ENCODE data around the gene RPS3A.
"Not testable (repeated sequence)": the region's sequence is repeated elsewhere in the genome, so short reads cannot be mapped to it uniquely, and the experiment has no call there.

The RPS3A gene

DNA sequence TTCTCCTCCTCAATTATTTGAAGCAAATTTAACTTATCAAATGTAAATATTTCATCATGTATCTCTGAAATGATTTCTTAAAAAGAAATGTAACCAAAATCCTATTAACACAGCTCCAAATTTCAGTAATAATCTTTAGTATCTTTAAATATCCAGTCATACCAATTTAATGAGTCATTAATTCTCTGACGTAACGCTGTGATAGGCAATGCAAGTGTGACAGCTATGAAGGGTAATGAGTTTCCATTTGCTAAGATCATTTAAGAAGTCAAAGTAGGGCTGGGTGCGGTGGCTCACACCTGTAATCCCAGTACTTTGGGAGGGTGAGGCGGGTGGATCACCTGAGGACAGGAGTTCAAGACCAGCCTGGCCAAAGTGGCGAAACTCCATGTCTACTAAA lies 15.6 kb downstream of the RPS3A start:
- DNase-seq (ENCODE audit: low read depth) = no peak

- no peak for DNase-seq (ENCODE audit: low read depth)
Measured at GRCh38 chr4:151117371-151117962, 18.0 kb downstream of the RPS3A start.

GRCh38 chr4:151129796-151130195 lies 30.4 kb downstream of the RPS3A start:
- no peak for DNase-seq (ENCODE audit: low read depth)

DNA sequence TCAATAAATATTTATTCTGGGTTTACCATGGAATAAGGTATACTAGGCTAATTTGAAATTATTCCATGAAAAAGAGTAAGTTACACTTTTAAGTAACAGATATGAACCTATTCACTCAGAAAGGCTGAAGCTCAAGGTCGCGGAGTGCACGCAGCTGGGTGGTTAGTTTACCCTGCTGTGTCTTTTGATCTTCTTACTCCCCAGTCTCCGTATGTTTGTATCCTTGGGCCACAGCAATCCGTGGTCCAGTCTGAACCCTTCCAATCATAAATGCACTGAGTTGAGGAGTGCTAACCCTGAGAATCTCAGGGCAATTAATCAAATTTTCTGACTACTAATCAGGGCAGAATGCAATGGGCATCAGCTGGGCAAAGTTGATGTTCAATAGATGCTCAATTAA lies 33.9 kb downstream of the RPS3A start:
- DNase-seq (ENCODE audit: low read depth) = no peak

GRCh38 chr4:151136048-151136447 lies 36.6 kb downstream of the RPS3A start:
- DNase-seq (ENCODE audit: low read depth) = not testable (repeated sequence)

DNA sequence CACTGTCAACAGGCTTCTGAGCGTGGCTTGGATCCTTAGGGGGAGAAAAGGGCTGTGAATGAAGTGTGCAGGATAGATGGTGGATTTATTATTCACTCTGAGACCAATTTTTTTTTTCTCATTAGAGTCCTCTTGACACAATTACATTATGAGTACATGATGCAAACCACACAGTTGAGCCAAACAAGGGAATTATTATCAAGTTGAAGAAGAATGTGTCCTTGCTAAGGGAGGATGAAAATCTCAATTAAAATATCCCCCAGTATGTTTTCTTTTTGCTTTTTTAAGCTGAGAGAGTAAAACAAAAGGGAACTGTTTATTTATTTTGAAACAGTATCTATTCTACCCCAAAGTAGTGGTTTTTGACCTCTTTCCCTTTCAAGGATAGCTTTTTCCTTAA lies 40.4 kb downstream of the RPS3A start:
- no peak for DNase-seq (ENCODE audit: low read depth)

DNA sequence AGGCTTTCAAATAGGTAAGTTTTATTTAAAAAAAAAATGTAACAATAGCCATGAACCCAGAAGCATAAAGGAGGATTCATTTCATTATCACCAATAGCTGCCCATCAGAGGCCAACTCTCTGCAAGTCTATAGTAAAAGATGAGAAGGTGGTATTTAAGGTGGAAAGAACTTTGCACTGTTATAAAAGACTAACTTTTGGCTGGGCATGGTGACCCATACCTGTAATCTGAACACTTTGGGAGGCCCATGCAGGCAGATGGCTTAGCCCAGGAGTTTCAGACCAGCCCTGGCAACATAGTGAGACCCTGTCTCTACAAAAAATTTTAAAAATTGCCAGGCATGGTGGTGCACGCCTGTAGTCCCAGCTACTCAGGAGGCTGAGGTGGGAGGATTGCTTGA lies 43.3 kb downstream of the RPS3A start:
- no peak for DNase-seq (ENCODE audit: low read depth)

DNA sequence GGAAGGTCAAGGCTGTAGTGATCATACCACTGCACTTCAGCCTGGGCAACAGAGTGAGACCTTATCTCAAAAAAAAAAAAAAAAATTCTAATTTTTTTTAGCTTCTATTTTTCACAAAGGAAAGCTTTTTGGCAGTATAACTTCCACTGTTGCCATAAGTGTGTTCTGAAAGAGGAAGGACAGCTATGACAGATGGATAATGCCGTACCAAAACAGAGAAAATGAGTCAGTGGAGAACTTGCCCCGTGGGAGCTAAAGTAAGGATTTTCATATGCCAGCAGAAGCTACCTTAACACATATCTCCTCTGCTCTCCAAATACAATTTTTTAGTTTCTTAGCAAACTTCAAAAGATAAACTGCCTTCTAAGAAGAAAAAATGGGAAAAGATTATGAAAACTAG lies 43.7 kb downstream of the RPS3A start:
- no peak for DNase-seq (ENCODE audit: low read depth)

DNA sequence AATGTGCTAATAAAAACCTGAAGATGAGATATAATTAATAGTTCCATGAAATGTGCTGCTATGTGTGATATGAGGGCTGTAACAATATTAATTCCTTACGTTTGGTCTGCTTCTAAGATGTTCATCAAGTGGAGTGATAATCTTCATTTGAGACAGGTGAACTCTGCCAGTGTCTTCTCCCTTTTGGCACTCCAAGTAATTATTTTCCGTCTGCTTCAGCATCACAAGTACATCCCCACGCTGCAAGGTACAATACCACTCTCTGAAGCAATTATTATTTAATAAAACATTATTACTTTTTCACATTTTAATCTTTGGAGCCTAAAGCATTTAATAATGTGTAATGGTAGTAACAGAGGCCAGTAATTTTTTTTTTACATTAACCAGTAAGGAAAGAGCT lies 44.4 kb downstream of the RPS3A start:
- no peak for DNase-seq (ENCODE audit: low read depth)

GRCh38 chr4:151144329-151145072 lies 45.1 kb downstream of the RPS3A start:
- no peak for DNase-seq (ENCODE audit: low read depth)

DNA sequence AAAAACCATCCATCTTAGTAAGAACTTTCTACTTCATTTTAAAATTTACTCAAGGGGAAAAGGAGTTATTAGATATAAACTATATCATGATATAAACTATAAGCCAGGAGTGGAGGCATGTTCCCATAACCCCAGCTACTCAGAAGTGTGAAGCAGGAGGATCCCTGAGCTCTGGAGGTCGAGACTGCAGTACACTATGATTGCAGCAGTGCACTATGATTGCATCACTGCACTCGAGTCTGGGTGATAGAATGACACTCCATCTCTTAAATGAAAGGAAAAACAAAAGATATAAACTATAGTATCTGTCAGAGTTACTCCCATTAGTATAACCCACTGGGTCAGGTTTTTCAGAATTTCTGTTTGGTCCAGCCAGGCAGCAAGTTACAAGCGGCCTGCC lies 47.6 kb downstream of the RPS3A start:
- DNase-seq (ENCODE audit: low read depth) = no peak

DNA sequence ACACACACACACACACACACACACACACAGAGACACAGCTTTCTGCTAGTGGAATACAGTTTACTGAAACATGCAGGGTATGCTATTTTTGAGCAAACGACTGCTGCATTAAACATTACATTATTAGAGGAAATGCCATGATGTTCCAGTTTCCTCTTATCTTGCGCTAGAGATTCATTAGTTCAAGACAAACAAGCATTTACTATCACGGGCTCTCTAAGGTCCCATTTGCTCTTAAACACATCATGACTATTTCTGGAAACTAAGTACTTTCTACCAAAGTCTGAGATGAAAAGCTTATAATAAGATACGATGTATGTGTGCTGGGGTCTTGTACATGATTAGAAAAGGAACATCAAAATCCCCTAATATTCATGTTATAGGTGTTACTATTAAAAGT lies 48.8 kb downstream of the RPS3A start:
- DNase-seq (ENCODE audit: low read depth) = no peak

DNA sequence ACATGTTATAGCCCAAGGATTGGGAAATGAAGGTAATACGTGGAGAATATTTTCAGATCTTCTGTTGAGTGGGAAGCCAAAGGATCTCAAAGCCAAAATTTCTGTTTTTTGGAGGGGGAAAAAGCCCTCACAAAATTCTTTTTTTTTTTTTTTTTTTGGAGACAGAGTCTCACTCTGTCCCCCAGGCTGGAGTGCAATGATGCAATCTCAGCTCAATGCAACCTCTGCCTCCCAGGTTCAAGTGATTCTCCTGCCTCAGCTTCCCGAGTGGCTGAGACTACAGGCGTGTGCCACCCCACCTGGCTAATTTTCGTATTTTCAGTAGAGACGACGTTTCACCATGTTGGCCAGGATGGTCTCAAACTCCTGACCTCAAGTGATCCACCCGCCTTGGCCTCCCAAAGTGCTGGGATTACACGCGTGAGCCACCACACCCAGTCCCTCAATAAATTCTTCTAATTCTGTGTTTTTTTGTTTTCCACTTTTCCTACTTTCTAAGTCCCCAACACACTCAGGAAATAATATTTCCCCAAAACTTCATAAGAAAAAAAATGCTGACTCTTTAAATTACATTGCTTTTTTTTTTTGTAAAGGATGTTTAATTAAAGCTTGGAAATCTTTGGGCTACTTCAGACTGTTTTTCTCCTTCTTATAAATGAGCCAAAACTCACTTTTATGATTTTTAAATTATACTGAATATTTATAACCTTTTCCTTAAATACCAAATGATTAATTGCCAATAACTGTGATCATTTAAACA lies 51.6 kb downstream of the RPS3A start:
- no peak for DNase-seq (ENCODE audit: low read depth)

DNA sequence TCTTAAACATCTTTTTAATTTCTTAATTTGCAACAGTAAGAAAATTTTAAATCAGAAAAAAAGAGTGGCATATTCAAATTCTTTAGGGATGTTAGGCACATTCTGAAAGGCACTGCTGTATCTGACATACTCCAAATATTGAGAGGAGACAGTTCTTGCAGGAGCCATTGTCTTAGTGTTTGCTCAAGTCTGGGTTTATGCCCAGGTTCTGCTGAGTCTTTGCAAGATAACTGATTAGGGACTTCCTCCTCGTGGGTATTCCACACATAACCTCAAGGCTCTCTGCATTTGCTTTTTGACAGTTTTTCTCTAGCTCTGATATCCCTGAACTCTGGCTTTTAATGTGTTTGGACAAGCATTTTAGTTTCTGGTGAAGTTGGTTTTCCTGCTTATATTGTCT lies 52.6 kb downstream of the RPS3A start:
- DNase-seq (ENCODE audit: low read depth) = no peak

DNA sequence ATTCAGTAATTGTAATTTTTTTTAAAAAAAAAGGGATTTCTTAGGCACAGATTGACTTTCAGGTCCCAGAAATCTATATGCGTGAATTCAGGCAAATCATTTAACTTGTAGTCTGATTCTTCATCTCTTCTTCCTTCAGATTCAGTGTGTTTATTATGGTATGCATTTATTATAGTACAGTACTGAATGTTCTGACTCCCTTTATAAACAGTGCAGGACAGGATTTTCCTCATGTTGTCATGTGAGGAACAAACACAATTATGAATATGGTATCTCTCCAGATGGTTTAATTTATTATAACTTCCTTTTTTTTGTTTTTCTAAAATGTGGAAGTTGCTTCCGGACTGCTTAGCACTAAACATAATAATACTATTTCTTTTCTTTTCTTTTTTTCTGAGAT lies 54.2 kb downstream of the RPS3A start:
- no peak for DNase-seq (ENCODE audit: low read depth)
